ENCODE measurements around the gene FAM72B.
"Not testable (repeated sequence)": the region's sequence is repeated elsewhere in the genome, so short reads cannot be mapped to it uniquely, and the experiment has no call there.

Gene FAM72B

DNA sequence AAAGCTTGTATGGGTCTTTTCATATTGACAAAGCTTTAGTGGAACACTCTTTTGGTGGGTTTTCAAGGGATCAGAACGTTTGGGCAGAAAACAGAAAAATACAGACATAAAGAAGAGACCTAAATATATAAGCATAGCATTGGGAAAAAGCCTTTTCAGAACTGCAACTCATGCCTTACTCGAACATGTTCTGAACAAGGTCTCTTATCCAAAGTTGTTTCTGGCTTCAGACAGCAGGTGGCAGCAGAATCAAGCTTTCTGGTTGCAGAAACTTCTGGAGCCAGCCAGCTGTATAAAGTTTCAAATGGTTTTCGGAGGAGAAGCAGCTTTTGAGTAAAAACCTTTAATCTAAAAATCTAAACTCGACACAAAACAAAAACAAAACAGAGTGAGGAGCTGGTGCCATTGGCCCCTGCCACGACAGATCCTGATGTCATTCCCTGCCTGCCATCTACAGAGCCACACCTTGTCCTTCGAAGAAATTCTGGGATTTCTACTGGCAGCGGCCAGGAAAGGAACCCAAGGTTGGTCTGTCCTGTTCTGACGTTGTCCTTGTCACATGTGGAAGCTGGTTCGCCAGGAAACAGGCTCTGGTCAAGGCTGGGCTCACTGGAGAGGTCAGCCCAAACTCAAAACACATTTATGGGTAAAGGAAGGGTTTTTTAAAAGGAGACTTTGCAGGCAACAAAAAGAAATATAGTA, 35.5 kb downstream of the FAM72B start:
- DNase-seq = not testable (repeated sequence)

DNA sequence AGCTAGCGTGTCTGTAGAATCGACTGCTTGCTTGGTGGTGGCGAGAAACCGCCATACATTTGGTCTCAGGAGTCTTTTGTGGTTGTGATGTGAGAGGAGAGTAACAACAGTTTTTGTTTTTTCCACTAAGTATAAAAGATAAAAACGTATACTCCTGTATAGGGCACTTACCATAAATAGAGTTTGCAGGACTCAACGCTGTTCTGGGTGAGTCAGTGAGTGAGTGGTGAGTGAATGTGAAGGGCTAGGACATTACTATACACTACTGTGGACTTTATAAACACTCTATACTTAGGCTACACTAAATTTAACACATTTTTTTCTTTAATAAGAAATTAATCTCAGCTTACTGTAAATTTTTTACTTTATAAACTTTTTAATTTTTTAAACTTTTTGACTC, 43.7 kb downstream of the FAM72B start:
- DNase-seq = not testable (repeated sequence)

DNA sequence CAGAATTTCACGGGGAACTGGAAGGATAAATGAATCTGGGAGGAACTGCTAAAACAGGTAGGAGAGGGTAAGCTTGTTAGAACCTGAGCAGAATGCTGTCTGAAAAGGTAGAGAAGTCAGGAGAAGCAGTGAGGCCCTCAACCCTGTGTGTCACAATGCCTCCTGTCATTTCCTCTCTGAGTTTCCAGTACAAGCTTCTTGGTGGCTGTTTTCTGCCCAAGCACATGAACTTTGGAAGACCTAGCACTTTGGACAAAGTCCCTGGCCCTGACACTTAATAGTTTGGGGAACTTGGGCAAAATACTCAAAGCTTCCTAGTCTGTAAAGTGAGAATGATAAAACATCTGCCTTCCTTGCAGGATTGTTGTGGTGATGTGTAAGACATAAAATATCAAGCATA, 52.6 kb downstream of the FAM72B start:
- not testable (repeated sequence) for DNase-seq

- not testable (repeated sequence) for DNase-seq
These were observed 65.7 kb downstream of the FAM72B start for GRCh38 chr1:121118480-121118824.

Measured in NCI-H1092 (cell line).